SH-SY5Y (cell line): ENCODE results near the gene KIF26B.

Experiments used
- GATA2 ChIP-seq: IDR thresholded peaks from 2 replicates; pipeline ENCODE4 v1.6.1; 2011; ENCODE audit warnings: mild to moderate bottlenecking, low read depth, low read length
- GATA3 ChIP-seq: IDR thresholded peaks from 2 replicates; pipeline ENCODE4 v1.6.1; 2011; ENCODE audit warnings: low read depth, mild to moderate bottlenecking, low read length, moderate library complexity

DNA sequence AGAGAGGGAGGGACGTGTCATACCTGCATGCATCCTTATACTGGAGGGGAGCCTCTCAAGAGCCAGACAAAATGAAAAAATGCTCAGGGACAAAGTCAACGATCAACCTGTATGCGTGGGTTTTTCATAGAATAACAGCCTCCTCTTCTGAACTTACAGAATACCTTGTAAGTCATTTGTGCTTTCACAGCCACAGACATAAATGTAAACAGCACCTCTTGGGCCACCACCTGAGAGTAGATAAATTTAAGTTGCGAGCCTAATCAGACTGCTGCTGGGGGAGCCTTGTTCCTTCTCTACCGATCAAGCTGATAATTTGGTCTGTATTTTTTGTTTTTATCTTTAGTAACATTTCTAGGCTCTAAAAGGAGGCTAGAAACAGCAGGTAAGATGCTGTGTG, 223.1 kb downstream of the KIF26B start:
- no peak for TF ChIP-seq GATA3
- TF ChIP-seq GATA2, result no peak
